Stimulated activated CD8-positive, alpha-beta memory T cell treated with anti-CD3 and anti-CD28 coated beads, Interleukin-12 subunit alpha, Interleukin-12 subunit beta, amount 100 ng/mL, for 24 hours (primary cell): ENCODE results near the gene CGNL1.

Experiments
- DNase-seq: peaks from one replicate; pipeline ENCODE4 v3.0.0-alpha.2; 2020; ENCODE audit errors: extremely low read depth

Gene CGNL1

GRCh38 chr15:57571725-57572124 lies 195.4 kb downstream of the CGNL1 start:
- no peak for DNase-seq

- DNase-seq = no peak
Observed at GRCh38 chr15:57572468-57572867, 196.2 kb downstream of the CGNL1 start.

- DNase-seq = no peak
Observed at GRCh38 chr15:57573151-57573550, 196.8 kb downstream of the CGNL1 start.

- DNase-seq = no peak
Observed at GRCh38 chr15:57575363-57575762, 199.1 kb downstream of the CGNL1 start.

- DNase-seq = no peak
Observed at GRCh38 chr15:57578288-57578900, 202.1 kb downstream of the CGNL1 start.

- no peak for DNase-seq
Observed at GRCh38 chr15:57580428-57580827, 204.1 kb downstream of the CGNL1 start.

- DNase-seq = no peak
Observed at GRCh38 chr15:57580866-57581265, 204.6 kb downstream of the CGNL1 start.

- no peak for DNase-seq
Observed at GRCh38 chr15:57582090-57582489, 205.8 kb downstream of the CGNL1 start.

- DNase-seq = no peak
Observed at GRCh38 chr15:57583282-57583681, 207.0 kb downstream of the CGNL1 start.

GRCh38 chr15:57583720-57584119 lies 207.4 kb downstream of the CGNL1 start:
- DNase-seq = no peak

- no peak for DNase-seq
Observed at GRCh38 chr15:57586661-57587424, 210.5 kb downstream of the CGNL1 start.

GRCh38 chr15:57589281-57589680 lies 213.0 kb downstream of the CGNL1 start:
- no peak for DNase-seq

- no peak for DNase-seq
Observed at GRCh38 chr15:57589754-57590153, 213.4 kb downstream of the CGNL1 start.

GRCh38 chr15:57591237-57591821 lies 215.0 kb downstream of the CGNL1 start:
- DNase-seq = no peak

- DNase-seq = peak; percentile 2
Observed at GRCh38 chr15:57591822-57592367, 215.6 kb downstream of the CGNL1 start, which contains the start of gene MYZAP. TSS of gene MYZAP (plus strand) at chr15:57591904. CDS start at chr15:57592035, 131 bp downstream.

GRCh38 chr15:57592426-57592825 lies 216.1 kb downstream of the CGNL1 start:
- DNase-seq = no peak

GRCh38 chr15:57592836-57593420 lies 216.6 kb downstream of the CGNL1 start:
- no peak for DNase-seq

- no peak for DNase-seq
Observed at GRCh38 chr15:57594479-57594878, 218.2 kb downstream of the CGNL1 start.

- no peak for DNase-seq
Observed at GRCh38 chr15:57595011-57595866, 218.9 kb downstream of the CGNL1 start.

GRCh38 chr15:57596301-57596855 lies 220.1 kb downstream of the CGNL1 start:
- DNase-seq = no peak

GRCh38 chr15:57596978-57597377 lies 220.7 kb downstream of the CGNL1 start:
- no peak for DNase-seq
